D721Med (cell line): ENCODE data around the gene HOOK2.

Experiments
- DNase-seq: peaks from one replicate; pipeline ENCODE4 v3.0.0; 2011; ENCODE audit warnings: low spot score; ENCODE audit not compliant: insufficient read length
- FAIRE-seq: peaks from 2 replicates; lab custom pipeline; 2011; peaks lifted over from hg19 to GRCh38; lab: Jason Lieb, UNC
- CTCF ChIP-seq: IDR thresholded peaks from 2 replicates; pipeline ENCODE4 v1.5.1; 2012; ENCODE audit warnings: mild to moderate bottlenecking, control low read depth; ENCODE audit not compliant: insufficient read depth; ENCODE audit errors: missing control alignments

HOOK2 gene

DNA sequence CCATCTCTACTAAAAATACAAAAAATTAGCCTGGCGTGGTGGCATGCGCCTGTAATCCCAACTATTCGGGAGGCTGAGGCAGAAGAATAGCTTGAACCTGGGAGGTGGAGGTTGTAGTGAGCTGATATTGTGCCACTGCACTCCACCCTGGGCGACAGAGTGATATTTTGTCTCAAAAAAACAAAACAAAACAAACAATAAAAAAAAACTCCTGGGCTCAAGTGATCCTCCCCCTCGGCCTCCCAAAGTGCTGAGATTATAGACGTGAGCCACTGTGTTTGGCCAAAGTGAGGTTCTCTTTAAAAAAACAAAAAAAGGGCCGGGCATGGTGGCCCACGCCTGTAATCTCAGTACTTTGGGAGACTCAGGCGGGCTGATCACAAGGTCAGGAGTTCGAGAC lies 12.1 kb upstream of the HOOK2 start:
- no peak for TF ChIP-seq CTCF
- no peak for FAIRE-seq
- DNase-seq: no peak

GRCh38 chr19:12786952-12787351 lies 11.6 kb upstream of the HOOK2 start:
- TF ChIP-seq CTCF: no peak
- DNase-seq (no peak), FAIRE-seq (no peak)

DNA sequence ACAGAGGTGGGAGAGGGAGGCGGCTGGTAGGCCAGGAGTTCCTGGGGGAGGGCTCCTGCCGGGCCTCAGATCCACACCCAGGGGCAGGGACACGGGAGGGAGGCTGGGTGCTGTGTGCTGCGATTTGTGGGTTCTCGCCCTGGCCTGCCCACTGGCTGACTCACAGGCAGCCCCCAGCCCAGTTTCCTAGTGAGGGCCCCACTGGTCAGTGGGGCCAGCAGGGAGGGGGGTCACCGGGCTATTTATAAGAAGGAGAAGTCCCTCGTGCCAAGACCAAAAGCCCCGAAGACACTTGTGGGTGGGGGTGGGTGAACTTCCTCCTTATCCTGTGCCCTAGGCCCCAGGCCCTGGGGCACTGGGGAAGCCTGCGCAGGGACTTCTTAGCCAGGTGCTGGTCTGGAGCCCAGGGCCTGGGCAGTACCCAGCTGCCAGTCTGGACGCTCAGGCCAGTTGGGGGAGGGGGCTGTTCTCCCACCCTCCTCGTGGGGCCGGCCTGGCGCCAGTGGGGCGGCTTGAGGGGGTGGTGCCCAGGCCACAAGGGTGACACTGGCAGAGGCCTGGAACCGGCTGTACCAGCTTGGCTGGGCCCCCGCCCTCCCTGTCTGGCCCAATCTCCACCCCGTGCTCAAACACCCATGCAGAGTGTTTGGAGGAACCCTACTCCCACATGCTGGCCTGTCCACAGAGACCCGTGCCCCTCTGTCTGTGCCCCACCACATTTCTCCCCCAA lies 11.0 kb upstream of the HOOK2 start:
- no peak for TF ChIP-seq CTCF
- no peak for DNase-seq
- no peak for FAIRE-seq

DNA sequence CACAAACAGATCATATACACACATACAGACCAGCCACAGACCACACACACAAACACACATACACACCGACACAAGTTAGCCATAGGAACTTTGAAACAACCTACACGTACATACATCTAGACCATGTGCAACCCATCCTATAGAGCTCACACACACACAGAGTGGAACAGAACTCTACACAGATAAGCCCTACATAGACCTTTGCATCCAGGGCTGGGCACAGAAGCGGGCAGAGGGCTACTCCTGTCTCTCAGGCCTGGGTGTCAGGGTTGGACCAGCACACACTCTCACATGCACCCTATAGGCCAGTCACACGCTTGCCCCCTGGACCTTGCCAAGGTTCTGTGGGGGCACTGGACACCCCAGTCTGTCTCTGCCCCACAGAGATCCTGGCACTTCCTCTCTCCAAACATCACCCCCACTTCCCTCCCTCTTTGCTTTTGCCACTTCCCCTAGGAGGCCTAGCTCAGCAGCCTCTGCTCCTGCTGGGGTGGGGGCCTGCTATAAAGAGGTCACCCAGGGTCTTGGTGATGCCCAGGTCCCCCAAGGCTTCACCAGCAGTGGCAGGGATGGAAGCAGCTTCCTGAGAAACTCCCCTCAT lies 10.2 kb upstream of the HOOK2 start:
- no peak for TF ChIP-seq CTCF
- FAIRE-seq (no peak), DNase-seq (no peak)

GRCh38 chr19:12784871-12785430 lies 9.6 kb upstream of the HOOK2 start:
- DNase-seq: no peak
- TF ChIP-seq CTCF: no peak
- no peak for FAIRE-seq

DNA sequence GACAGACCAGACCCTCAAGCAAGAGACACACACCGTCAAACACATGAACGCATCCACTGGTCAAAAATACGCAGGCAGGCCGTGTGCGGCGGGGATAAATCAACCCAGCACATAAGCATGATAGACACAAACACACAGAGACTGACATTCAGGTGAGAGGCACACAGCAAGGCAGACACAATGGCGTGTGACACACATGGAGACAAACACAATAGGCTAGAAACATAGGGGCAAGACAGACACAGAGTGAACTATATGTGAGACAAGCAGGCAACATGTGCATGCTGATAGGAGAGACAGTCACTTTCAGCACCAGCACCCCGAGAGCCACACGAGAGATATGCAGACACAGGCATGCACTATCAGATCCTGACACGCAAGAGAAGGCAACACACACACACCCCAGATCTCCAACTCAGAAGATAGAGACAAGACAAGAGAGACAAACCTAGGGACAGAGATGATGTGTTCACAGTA lies 9.1 kb upstream of the HOOK2 start:
- FAIRE-seq (no peak), DNase-seq (no peak)
- no peak for TF ChIP-seq CTCF

DNA sequence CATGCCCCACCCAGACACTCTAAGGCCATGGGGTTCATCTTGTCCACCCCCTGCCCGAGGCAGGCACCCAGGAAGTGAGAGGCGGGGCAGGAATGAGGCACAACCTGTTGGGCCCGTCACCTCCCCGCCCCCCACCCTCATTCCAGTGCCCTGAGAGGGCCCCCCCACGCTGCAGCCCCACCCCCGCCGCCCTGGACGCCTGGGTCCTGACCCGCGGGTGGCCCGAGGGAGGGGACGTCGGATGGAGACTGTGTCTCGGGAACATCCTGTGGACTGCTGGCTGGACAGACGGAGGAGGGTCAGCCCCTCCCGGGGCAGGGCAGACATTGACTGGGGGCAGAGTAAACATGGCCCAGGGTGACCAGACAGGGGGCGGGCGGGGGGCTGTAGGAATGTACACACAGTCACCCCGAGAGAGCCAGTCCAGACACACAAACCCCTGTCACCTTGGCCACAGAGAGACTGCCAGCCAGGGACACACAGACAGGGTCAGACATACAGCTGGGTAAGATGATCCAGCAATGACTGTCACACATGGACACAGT lies 8.6 kb upstream of the HOOK2 start:
- TF ChIP-seq CTCF: no peak
- DNase-seq (no peak), FAIRE-seq (no peak)
